KBM-7 (cell line): Measurements from ENCODE around the gene EYA2.

Experiments used
- DNase-seq: peaks from one replicate; pipeline ENCODE4 v3.0.0-alpha.2; 2015
- in situ Hi-C: fragments of 300-500 bp; cut with MboI; formaldehyde crosslinking; loops from 2 replicates; pipeline ENCODE4 v1.14.3; 2020; ENCODE audit warnings: low sequenced_read_pairs, low pct_unique_long_range_greater_than_20kb, mixed read lengths

The EYA2 gene

DNA sequence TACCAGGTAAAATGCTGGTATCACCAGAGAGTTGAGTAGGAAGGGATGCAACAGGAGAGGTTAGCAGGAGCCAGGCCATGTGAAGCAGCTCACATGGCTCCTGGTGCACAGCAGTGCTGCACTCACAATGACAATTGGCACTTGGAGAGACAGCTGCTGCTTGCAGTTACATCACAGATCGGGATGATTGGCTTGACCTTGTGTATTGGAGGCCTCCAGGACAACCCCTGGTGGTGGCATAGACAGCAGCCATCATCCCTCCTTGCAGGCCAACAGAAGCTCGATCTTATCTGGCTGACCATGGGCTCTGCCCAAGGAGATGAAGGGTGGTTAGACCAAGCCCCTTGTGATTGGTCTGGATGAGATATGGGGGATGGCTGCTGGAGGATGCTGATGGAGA is 73.0 kb downstream of the EYA2 start:
- in situ Hi-C loops: no loop called here
- no peak for DNase-seq

DNA sequence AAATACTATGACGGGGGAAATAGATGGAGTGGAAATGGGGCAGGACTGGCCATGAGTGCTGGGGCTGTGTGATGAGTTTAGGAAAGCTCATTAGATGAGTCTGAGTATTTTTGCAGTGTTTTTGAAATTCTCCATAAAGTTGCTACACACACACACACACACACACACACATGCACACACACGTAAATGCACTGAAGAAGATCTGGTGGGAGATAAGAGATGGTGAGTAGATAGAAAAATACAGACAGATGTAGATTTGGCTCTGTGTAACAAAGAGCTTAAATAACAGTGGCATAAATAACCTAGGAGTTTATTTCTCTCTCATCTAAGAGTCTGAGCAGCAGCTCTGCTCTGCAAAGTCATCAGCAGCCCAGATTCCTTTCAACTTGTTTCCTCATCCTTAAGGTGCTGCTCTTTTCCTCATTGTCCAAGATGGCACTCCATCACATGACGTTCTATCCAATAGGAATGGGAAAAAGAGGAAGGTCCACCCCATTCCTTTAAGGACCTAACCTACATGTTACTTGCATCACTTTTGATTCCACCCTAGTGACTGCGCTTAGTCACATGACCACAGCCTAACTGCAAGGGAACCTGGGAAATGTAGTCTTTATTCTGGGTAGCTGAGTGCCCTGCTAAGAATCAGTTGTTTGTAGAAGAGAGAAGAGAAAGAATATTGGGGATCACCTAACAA is 76.4 kb downstream of the EYA2 start:
- in situ Hi-C loops: no loop called here
- DNase-seq: no peak

DNA sequence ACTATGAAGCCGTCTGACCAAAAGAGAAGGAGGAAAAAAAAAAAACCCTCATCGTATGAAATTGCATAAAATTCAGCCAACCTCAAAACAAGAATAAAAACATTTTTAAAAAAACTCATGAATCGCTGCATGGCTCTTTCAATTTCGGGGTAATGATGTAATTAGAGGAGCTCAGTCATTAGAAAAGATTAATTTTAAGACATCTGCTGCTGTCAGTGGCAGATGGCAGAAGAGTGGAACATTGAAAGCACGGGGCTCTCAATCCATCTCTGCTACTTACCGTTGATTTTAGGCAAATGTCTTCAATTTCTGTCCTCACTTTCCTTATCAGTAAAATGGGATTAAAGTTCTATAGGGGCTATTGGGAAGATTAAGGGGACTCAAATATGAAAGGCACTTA is 79.1 kb downstream of the EYA2 start:
- no peak for DNase-seq
- in situ Hi-C loops: no loop called here

DNA sequence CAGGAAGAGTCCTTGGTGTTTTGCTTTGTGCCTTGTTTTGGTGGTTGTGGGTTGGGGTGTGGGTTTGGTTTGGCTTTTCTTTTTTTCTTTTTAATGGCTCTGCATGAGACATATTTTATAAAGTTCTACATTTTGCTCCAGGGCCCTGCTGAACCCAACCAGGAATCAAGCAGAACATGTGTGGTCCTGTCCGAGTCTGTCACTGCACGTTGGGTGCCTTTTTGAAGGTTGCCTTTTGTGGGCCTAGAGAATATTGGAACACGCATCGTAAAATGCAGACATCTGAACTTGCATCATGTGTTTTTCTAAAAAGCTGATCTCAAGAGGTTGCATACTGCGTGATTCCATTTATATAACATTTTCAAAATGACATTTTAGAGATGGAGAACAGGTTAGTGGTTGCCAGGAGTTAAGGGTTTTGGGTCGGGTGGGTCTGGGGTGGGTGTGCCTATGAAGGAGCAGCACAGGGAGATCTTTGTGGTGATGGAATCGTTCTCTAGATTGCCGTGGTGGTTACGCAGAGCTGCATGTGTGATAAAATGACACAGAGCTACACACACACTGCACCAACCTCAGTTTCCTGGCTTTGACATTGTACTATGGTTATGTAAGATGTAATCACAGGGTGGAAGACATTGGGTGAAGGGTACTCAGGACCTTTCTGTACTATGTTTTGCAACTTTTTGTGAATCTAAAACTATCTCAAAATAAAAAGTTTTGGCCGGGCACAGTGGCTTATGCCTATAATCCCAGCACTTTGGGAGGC is 80.2 kb downstream of the EYA2 start:
- no peak for DNase-seq
- in situ Hi-C loops: no loop called here

DNA sequence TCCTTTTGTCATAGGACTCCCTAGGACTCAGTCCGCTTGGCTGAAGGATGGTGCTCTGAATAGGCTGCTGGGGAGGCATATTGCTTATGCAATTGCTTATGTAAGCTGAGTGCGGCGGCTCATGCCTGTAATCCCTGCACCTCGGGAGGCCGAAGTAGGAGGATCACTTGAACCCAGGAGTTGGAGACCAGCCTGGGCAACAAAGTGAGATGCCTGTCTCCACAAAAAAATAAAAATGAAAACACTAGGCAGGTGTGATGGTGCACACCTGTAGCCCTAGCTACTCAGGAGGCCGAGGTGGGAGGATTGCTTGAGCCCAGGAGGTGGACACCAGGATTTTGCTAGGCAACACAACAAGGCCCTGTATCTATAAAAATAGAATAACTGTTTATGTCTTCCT is 81.3 kb downstream of the EYA2 start:
- in situ Hi-C loops: no loop called here

DNA sequence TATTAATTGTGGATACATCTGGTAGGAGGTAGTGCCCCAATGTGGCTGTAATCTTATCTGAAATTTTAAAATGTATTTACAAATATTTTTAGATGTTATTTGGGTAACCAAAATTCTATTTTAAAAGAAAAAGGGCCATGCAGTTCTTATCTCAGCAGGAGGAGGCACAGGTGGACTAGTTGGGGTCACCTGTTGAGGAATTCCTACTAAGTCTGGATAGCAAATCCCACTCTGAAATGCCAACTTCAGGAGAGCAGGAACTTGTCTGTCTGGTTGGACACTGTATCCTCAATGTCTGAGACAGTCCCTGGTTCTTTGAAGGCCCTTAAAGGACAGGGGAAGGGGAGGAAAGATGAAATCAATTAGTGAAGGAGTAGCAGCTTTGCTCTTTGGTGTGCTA is 82.6 kb downstream of the EYA2 start:
- no peak for DNase-seq
- in situ Hi-C loops: no loop called here

More for the DNA sequence above, 81.3 kb downstream of the EYA2 start:
- no peak for DNase-seq

DNA sequence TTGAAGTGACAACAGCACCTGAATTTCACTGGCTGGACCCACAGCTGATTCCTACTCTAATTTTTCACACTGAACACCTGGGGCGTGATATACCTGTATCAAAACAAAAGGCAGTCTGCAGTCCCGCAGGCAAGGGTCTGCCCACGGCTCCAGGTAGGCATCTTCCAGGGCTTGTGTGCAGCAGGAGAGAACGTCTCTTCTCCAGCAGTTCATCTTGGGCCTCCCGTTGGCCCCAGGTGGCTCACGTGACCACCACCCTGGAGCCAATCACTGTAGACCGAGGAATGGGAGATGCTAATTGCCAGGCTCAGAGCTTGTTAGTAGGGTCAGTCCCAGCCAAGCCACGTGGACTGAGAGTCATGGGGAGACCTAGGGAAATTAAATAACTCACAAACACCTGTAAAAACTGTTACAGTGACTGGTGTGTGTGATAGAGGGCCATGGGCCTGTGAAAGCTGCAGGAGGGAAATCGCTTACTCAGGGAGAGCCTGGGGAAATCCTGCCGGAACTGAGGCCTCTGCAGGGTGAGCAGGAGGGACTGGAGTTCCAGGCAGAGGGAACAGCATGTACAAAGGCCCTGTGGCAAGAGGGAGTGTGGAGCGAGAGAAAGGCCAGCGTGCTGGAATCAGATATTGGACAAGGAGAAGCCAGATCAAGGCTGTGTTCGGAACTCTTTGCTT is 83.4 kb downstream of the EYA2 start:
- DNase-seq: no peak
- in situ Hi-C loops: no loop called here

DNA sequence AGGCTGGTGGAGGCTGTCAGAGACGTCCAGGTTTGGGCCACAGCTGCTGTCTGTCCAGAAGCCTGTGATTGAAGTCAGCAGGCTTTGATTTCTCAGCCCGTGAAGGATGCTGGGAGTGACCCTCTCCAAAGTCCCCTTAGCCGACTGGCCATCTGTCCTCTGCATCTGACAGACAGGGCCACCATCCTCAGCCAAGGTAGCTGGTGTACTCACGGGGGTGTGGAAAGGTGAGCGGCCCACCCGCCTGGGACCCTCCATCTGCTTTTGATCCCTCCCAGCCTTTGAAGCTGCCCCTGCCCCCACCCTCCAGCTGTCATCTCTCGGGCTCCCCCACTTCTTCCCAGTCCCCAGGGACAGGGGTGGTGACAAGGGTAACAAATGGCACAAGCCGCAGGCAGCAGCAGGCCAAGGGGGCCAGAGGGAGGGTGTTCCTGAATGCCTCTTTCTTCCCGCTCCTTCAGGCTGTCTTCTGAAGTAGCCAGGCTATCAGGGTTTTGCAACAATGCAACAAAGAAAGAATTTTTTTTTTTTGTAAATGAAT is 84.4 kb downstream of the EYA2 start:
- DNase-seq: no peak
- in situ Hi-C loops: no loop called here

DNA sequence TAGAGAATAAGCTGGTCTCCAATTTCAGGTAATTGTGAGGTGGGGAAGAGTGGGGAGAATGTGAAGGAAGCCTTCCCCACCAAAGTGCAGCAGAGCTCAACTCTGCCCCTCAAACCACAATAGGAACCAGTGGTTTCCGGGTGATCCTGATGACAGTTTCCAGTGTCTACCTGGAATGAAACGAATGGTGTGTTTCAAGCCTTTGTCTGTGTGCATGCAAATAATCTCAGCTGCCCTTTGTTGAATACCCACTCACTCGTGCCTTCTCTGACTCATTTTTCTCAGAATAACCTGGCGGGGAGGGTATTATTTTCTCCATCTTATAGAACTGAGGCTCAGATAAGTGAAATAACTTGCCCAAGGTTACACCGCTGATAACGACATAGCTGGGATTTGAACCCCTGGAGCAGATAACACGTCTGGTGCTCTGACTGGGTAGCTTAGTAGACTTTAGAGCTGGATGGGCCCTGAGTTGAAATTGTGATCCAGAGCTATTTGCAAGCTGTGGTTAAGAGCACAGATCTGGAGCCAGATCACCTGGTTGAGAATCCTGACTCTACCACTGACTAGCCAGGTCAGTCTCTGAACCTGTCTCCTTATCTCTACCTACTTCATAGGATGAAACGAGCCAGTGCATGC is 85.1 kb downstream of the EYA2 start:
- in situ Hi-C loops: no loop called here
- no peak for DNase-seq

DNA sequence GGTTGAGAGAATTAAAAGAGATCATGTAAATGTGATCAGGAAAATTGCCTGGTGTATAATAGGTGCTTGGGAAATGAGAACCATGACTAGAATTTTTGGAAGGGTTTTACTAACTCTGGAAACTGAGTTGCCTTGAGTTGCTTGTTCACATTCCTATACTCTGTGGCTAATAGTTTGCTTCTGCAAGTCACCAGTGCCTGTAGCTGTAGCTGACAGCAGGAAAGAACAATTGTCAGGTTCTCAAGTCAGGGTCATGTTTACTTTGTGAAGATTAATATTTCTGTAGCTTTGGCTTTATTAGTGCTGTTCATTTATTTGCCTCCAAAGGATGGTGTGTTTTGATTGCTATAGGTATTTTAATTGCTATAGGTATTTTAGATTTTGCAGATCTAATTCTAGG is 86.5 kb downstream of the EYA2 start:
- in situ Hi-C loops: no loop called here

DNA sequence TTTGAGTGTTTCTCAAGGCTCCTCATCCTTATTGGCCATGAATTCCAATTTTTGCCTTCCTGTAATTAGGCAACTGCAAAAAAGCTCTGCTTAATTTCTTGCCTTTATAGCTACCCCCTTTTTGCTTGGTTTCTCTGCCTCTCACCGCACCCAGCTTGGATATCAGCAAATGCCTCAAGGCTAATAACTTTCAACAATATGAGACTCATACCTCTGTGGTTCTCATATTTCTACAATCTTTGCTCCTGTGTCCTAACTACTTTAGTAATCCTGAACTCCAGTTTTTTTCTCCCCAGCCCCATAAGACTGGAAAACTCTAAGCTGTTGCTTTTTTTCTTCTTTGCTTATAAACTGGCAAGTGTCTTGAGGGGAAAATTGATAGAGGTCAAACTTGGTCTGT is 88.8 kb downstream of the EYA2 start:
- DNase-seq: no peak
- in situ Hi-C loops: no loop called here

More for the DNA sequence above, 86.5 kb downstream of the EYA2 start:
- no peak for DNase-seq

DNA sequence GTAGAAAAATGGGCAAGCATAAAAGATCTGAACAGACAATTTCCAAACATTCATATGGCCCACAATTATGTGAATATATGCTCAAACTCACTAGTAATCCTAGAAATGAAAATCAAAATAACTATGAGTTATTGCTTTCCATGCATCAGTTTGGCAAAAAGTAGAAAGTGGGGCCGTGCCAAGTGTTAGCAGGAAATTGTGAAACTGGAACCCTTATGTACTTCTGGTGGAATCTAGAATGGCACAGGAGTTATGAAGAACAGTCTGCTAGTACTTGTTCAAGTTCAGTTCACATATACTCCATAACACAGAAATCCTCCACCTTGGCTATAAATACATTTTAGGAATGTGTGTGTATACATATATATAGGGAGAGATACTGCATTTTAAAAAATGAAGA is 89.8 kb downstream of the EYA2 start:
- no peak for DNase-seq

DNA sequence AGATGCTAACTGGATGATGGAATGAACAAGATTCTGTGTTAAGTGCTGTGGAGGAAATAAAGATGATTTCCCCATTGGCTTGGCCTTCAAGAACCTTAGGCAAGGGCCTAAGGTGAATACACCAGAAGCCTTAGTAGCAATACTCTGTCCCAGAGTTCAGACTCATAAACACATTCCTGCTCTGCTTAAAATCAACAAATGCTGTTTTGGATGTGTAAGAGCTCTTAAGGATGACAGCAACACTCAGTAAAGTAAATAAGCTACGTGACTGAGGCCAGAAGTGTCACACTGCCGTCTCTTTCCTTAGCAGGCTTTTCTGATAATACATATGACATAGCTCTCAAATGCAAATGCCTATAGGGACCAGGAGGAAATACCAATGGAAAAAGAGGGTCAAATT is 90.6 kb downstream of the EYA2 start:
- in situ Hi-C loops: no loop called here
- DNase-seq: no peak

More for the DNA sequence above, 89.8 kb downstream of the EYA2 start:
- in situ Hi-C loops: no loop called here

DNA sequence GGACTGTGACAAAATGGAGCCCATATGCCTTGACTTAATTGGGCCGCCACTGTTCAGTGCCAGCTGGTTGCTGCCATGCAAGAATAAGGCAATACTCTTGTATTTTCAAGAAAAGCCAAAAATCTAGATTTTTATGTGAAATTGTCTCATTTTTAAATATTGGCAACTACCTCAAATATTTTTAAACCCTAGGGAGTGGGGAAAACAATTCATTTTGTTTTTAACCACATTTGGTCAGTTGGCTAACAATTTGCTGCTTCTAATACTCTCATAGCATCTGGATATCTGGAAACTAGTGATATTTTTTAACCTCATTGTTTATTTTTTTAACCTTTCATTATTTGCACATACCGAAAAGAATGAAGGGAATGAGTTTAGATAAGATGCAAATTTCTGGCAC is 91.0 kb downstream of the EYA2 start:
- in situ Hi-C loops: no loop called here
- no peak for DNase-seq

DNA sequence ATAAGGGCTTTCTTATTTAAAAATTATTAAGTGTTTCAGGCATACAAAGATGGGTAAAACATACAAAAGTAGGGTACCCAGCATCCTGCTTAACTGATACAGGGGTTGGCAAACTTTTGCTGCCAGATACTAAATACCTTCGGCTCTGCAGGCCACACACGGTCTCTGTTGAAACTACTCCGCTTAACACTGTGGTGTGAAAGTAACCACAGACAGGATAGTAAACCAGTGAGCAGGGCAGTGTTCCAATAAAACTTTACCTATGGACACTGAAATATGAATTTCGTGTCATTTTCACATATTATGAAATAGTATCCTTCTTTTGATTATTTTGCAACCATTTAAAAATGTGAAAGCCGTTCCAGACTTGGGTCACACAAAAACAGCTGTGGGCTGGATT is 92.4 kb downstream of the EYA2 start:
- in situ Hi-C loops: no loop called here
- no peak for DNase-seq

DNA sequence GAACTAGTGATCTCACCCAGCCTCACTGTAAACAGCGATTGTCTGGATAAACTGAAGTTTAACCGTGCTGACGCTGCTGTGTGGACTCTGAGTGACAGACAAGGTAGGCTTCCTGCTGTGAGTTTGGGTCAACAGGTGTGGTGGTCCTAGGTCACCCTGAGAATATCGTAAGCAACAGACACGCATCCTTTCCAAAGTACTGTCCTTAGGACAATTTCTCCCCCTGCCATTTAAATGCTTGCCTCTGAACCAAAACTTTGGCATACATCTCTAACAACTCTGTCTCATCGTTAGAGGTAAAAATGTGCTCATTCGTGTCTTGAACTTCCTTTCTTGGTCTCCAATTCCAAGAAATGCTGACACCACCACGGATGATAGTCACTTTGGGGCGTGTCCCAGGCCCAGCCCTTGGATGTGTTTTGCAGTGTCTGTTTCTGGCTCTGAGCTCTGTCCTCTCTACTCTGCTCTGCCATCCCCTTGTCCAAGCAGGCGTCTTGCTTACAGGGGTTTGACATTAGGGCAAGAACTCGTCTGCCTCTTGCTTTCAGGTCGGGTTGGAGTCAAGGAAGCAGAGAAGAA is 95.5 kb downstream of the EYA2 start:
- DNase-seq: peak; percentile 7
- in situ Hi-C loops: no loop called here

DNA sequence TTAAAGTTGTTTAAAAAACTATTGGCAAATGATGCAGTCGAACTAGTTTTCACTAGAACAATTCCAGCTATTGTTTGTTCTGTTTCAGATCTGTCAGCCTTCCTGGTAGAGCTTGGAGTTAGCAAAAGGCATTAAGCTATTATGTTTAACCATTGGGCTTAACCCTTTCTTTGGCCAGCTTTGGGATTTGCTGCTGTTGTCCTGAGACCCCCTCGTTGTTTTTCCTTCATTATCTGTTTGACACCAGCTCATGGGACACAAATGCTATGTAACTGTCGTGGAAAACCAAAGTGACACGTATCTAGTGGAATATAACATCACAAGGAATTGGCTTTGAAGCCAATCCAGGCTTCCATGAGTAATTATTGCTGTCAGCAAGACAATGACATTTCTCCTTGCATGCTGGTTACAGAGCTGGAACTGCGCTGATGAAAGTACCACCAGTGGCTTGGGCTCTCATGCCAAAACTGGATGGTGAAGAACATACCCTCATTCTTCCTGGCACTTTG is 96.0 kb downstream of the EYA2 start:
- no peak for DNase-seq
- in situ Hi-C loops: no loop called here

DNA sequence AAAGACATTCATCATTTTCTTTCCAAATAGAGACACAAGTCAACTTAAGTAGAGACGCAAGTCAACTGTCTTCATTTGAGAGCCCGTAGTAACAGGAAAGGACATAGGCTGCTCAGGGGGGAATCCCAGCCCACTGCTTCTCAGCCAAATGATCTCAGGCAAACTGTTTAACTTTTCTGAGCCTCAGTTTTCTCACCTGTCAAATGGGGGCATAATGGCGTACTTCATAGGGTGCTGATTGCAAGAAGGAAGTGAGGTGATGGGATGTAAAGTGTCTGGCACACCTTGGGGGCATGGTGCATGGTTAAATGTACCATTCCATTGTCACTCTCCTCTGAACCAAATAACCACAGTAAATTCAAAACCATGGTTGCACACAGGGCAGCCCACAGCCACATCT is 96.5 kb downstream of the EYA2 start:
- in situ Hi-C loops: no loop called here
- DNase-seq: no peak
